ENCODE measurements around the gene WNT6. TPM values are rescaled to one million over a fixed set of nuclear protein-coding genes. Genes with fewer than 3 reads are reported as not detected.

WNT6 gene
- total RNA-seq, 1 donor from 2014 or later, result not detected

Other genes starting within 250 kb of the WNT6 start
- 3.3 and 6.2 TPM in 2 replicates for gene ZNF142, start 200.2 kb upstream of the WNT6 start, total RNA-seq
- 19.2 and 24.4 TPM in 2 replicates for gene BCS1L, start 200.1 kb upstream of the WNT6 start, total RNA-seq
- gene RNF25, start 187.8 kb upstream of the WNT6 start, total RNA-seq, result 28.5 and 36.7 TPM in 2 replicates
- gene STK36, start 187.7 kb upstream of the WNT6 start, total RNA-seq, result 3.7 and 6.9 TPM in 2 replicates
- gene TTLL4, start 149.0 kb upstream of the WNT6 start, total RNA-seq, result 4.1 and 5.8 TPM in 2 replicates
- 5.0 and 7.1 TPM in 2 replicates for gene CYP27A1, start 77.7 kb upstream of the WNT6 start, total RNA-seq
- not detected in 2 replicates for gene PRKAG3, start 28.0 kb upstream of the WNT6 start, total RNA-seq
- not detected in 2 replicates for gene WNT10A, start 21.0 kb downstream of the WNT6 start, total RNA-seq
- gene CDK5R2, start 99.9 kb downstream of the WNT6 start, total RNA-seq, result not detected in 2 replicates
- not detected in 2 replicates for gene FEV, start 125.4 kb downstream of the WNT6 start, total RNA-seq
- not detected in 2 replicates for gene CRYBA2, start 133.6 kb downstream of the WNT6 start, total RNA-seq
- gene CFAP65, start 181.7 kb downstream of the WNT6 start, total RNA-seq, result not detected in 2 replicates
- gene IHH, start 201.1 kb downstream of the WNT6 start, total RNA-seq, result not detected in 2 replicates

Measured in lung microvascular endothelial cell (primary cell).